ENCODE measurements around the gene ALX4. TPM values are rescaled to one million over a fixed set of nuclear protein-coding genes. Genes with fewer than 3 reads are reported as not detected.

Gene ALX4
- total and polyA plus RNA-seq, 7 experiments from 2014 or later, result 0.04 TPM; not detected in 6

DNA sequence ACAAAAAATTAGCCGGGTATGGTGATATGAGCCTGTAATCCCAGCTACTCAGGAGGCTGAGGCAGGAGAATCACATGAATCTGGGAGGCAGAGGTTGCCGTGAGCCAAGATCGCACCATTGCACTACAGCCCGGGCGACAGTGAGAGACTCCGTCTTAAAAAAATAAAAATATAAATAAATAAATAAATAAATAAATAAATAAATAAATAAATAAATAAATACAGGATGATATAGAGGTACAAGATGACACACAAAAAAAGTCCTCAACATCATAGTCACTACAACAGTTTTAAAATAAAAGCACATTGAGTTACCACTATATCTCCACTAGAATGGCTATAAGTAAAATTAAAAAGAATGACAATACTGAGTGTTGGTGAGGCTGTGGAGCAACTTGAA, 97.8 kb downstream of the ALX4 start:
- Mint-ChIP-seq H3K4me1 (no peaks in the 10 kb centered on the region), H3K36me3 (peaks cover 22 to 79% (median 72%) of the 10 kb centered on the region in 5 donors), H3K27me3 (no peaks in the 10 kb centered on the region), H3K27ac (no peak overlapping the region), H3K4me3 (no peak overlapping the region), H3K9me3 (peaks cover 2 to 28% (median 11%) of the 10 kb centered on the region in 11 donors)
- ATAC-seq (no peak), DNase-seq (no peak)
- Histone ChIP-seq H3K9me3 (ENCODE audit: control insufficient read depth in 2 of 3, low read length in 3 of 3) (no peaks in the 10 kb centered on the region), H3K27me3 (ENCODE audit: control insufficient read depth in 2 of 2, insufficient read depth in 2 of 2, low read length in 2 of 2) (no peaks in the 10 kb centered on the region), H3K36me3 (ENCODE audit: control insufficient read depth in 2 of 3, insufficient read depth in 3 of 3, low read length in 3 of 3) (peaks cover 0 to 18% (median 4%) of the 10 kb centered on the region in 3 experiments), H3K27ac (ENCODE audit: low read depth, low read length) (no peak overlapping the region), H3K4me1 (ENCODE audit: control insufficient read depth in 2 of 2, insufficient read depth in 2 of 2, low read length in 2 of 2) (no peaks in the 10 kb centered on the region), H3K4me3 (ENCODE audit: low read length) (no peak overlapping the region)
- ChIA-PET CTCF (no interaction called here), POLR2A (no interaction called here)
- intact Hi-C loops (cut with micrococcal nuclease), result no loop called here

Other genes with a start within 250 kb of the ALX4 start
- gene ACCS, start 243.9 kb downstream of the ALX4 start, total RNA-seq, result 10 to 100 TPM; 25.1 to 79.2 (median 57.6) TPM
- gene ACCS, start 243.9 kb downstream of the ALX4 start, polyA plus RNA-seq, result 1 to 10 TPM; 1.4 to 3.1 TPM
- gene EXT2, start 214.5 kb downstream of the ALX4 start, total RNA-seq, result 10 to 100 TPM; 27.2 to 33.4 (median 30.7) TPM
- gene EXT2, start 214.5 kb downstream of the ALX4 start, polyA plus RNA-seq, result 10 to 100 TPM; 39.6 to 43.9 TPM